Activated CD4-positive, alpha-beta T cell treated with anti-CD3 and anti-CD28 coated beads for 36 hours (primary cell): ENCODE results near the gene CIAO1. TPM values are rescaled to one million over a fixed set of nuclear protein-coding genes. Genes with fewer than 3 reads are reported as not detected.

ENCODE experiments used
- ATAC-seq: fragments of 200-7000 bp; cut with Tn5 transposase; one replicate; pipeline ENCODE4 v1.10.0; 2021; ENCODE audit warnings: mild to moderate bottlenecking, moderate library complexity
- CTCF ChIA-PET: fragments of 350-600 bp; sonication (Branson Sonifier 250); formaldehyde crosslinking; loops from one replicate; lab custom pipeline; 2021; ENCODE audit warnings: antibody characterized with exemption; lab: Charles Lee
- POLR2A ChIA-PET: fragments of 350-600 bp; sonication (Branson Sonifier 250); formaldehyde crosslinking; loops from one replicate; lab custom pipeline; 2021; ENCODE audit warnings: antibody characterized with exemption, inconsistent platforms; lab: Charles Lee
- DNase-seq: peaks from one replicate; pipeline ENCODE4 v3.0.0-alpha.2; 2020
- H3K27ac Mint-ChIP-seq: one replicate; pipeline ENCODE4 v1.8.0; 2021; ENCODE audit warnings: mixed read lengths
- H3K27me3 Mint-ChIP-seq: one replicate; pipeline ENCODE4 v1.8.0; 2021; ENCODE audit warnings: mixed read lengths
- H3K36me3 Mint-ChIP-seq: one replicate; pipeline ENCODE4 v1.8.0; 2021; ENCODE audit warnings: low read depth, mixed read lengths
- H3K4me1 Mint-ChIP-seq: one replicate; pipeline ENCODE4 v1.8.0; 2021; ENCODE audit warnings: mixed read lengths
- H3K4me3 Mint-ChIP-seq: one replicate; pipeline ENCODE4 v1.8.0; 2021; ENCODE audit warnings: mild to moderate bottlenecking, moderate library complexity, mixed read lengths
- H3K9me3 Mint-ChIP-seq: one replicate; pipeline ENCODE4 v1.8.0; 2021; ENCODE audit warnings: low read depth, mixed read lengths
- intact Hi-C, 2 experiments: fragments of 100-400 bp; cut with DNase I in 1 of 2; cut with micrococcal nuclease in 1 of 2; formaldehyde crosslinking; loops; one replicate each; pipeline versions ENCODE4 v1.14.2 to v1.15.1; 2022 to 2024; cut with DNase I, micrococcal nuclease
- total RNA-seq, 2 experiments: library from RNA; stranded (reverse); gene quantifications; one replicate each; pipeline ENCODE4 v1.2.3, GENCODE V29; 2021

Gene CIAO1
- total RNA-seq, 2 experiments from 2014 or later: 72.1 to 77.6 TPM

DNA sequence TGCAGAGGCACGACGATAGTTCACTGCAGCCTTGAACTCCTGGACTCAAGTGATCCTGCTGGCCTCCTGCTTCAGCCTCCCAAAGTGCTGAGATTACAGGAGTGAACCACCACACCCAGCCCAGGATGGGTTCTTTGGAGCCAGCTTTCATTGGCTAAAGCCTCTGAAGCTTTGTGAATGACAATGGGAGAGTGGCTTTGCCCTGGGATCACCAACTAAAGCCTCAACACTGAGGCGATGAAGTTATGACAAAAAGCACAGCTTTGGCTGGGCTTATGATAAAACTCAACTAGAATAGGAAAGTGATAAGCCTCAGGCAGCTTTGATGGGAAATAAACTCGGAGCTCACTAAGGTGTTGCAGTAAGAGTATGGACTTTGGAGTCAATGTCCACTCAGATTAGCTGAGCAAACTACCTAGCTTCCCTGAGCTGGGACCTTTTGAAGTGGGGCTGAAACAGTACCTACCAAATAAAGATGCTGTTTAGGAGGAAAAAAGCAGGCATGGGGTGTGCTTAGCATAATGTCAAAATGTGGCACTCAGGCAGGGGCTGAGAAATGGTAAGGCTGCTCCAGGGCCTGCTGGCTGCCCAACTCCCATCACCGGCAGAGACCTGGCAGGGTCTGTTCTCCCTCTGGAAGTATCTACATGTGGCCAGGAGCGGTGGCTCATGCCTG lies 4.6 kb upstream of the CIAO1 start:
- Mint-ChIP-seq H3K27ac (no peak overlapping the region), H3K4me3 (no peak overlapping the region), H3K9me3 (no peaks in the 10 kb centered on the region), H3K36me3 (peaks cover 23% of the 10 kb centered on the region), H3K27me3 (no peaks in the 10 kb centered on the region), H3K4me1 (peaks cover 78% of the 10 kb centered on the region)
- no peak for DNase-seq
- intact Hi-C loops: loop anchor here in 1 of 2 experiments (10.0 kb wide), 1 partner anchor 1403 kb away; the partner anchor contains the start of genes ACTR1B and C2orf92
- no peak for ATAC-seq
- CTCF ChIA-PET: interaction anchor here (0.6 to 0.9 kb wide), 2 partner anchors 35 to 153 kb away, joined by 3 read pairs; no protein-coding TSS in a partner anchor
- POLR2A ChIA-PET: no interaction called here

DNA sequence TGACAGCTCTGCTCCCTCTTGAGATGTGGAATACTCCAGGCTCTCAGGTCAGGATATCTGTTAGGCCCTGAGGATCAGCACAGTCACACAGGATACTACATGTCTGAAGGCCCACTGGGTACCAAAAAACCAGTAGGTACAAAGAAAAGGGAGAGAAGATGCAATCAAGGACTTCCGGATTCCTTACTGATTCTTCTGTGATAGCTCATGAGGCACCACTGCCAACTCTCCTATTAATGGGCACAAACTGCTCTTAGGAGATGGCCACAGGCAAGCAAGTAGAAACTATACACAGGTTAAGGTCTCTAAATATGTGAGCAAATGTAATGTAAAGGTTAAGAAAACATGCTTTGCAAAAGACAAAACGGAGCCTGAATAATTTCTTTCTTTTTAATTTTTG lies 3.7 kb upstream of the CIAO1 start:
- intact Hi-C loops: loop anchor here in 1 of 2 experiments (10.0 kb wide), 1 partner anchor 1402 kb away; the partner anchor contains the start of genes ACTR1B and C2orf92
- Mint-ChIP-seq H3K27ac (peak overlapping the region; percentile 24), H3K27me3 (no peaks in the 10 kb centered on the region), H3K9me3 (no peaks in the 10 kb centered on the region), H3K4me3 (no peak overlapping the region), H3K4me1 (peaks cover 77% of the 10 kb centered on the region), H3K36me3 (peaks cover 24% of the 10 kb centered on the region)
- ATAC-seq (no peak), DNase-seq (no peak)
- CTCF ChIA-PET: interaction anchor here (0.6 to 1.4 kb wide), 4 partner anchors 17 to 247 kb away, joined by 3 read pairs; no protein-coding TSS in a partner anchor
- POLR2A ChIA-PET: no interaction called here

DNA sequence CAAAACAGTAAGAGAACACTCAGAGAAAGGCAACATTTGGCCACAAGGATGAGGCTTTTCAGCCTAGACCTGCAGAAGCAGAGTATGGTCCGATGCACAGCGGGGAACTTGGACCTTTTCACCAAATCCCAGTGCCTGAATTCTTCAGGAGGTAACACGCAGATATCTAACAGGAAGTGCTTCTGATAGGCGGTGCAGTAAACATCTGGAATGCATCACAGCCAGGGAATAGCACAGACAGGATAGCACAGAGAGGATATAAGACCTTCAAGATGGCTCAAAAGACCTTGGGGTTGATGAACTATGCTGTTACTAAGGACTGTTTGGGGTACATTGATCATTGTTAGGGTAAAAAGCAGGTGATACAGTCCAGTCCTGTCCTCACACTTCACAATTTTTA lies 1.9 kb upstream of the CIAO1 start:
- intact Hi-C loops: loop anchor here in 1 of 2 experiments (10.0 kb wide), 1 partner anchor 1401 kb away; the partner anchor contains the start of genes ACTR1B and C2orf92
- POLR2A ChIA-PET: interaction anchor here (0.9 kb wide), 1 partner anchor 57 kb away, joined by 3 read pairs; no protein-coding TSS in a partner anchor
- no peak for DNase-seq
- H3K9me3 Mint-ChIP-seq: no peaks in the 10 kb centered on the region
- no peak for ATAC-seq
- CTCF ChIA-PET: interaction anchor here (0.7 to 1.9 kb wide), 7 partner anchors 8 to 271 kb away, joined by 3 to 12 read pairs (median 3); partner anchors contain the start of genes ASTL and STARD7
- H3K36me3 Mint-ChIP-seq: peaks cover 37% of the 10 kb centered on the region
- H3K27ac Mint-ChIP-seq: no peak overlapping the region
- H3K4me3 Mint-ChIP-seq: peak overlapping the region; percentile 99
- peaks cover 76% of the 10 kb centered on the region for H3K4me1 Mint-ChIP-seq
- no peaks in the 10 kb centered on the region for H3K27me3 Mint-ChIP-seq

DNA sequence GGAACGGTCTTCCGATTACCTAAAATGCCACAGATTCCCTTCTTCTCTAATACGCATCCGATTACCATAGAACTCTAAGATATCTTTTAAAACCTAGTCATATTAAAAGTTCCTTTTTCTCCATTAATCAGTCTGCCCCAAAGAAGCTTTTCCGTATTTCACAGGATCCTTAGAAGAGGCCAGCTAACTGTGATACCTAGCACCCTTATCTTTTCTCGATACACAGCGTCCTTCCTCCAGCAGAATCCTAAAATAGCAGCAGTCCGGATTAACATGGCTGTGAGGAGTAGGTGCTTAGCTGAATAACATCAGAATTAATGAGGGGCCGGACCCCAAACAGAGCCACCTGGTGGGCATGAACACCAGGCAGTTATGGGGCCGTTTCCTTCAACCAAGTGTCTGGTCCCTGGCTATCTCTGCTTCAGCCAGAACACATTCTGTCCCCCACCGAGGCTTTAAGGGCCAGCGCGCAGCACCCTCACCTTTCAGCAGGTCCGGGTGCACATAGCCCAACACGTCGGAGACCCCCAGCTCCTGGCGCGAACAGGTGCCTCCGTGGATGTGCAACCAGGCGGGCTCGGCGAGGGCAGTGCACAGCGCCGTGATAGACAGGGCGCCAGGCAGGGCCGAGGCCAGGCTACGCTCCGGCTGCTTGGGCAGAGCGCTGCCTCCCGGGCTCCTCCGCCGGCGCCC lies 1.2 kb upstream of the CIAO1 start:
- intact Hi-C loops: loop anchor here (5.0 to 10.0 kb wide), 5 partner anchors 77 to 1400 kb away; partner anchors contain the start of genes ACTR1B (in 1 of the 2), ADRA2B (in 1 of the 2), ANKRD36C (in 1 of the 2) and C2orf92 (in 1 of the 2)
- peak; percentile 0 for ATAC-seq
- Mint-ChIP-seq H3K36me3 (peaks cover 40% of the 10 kb centered on the region), H3K27me3 (no peaks in the 10 kb centered on the region), H3K4me1 (peaks cover 69% of the 10 kb centered on the region), H3K27ac (peak overlapping the region; percentile 61), H3K4me3 (peak overlapping the region; percentile 99), H3K9me3 (no peaks in the 10 kb centered on the region)
- POLR2A ChIA-PET: interaction anchor here (0.9 kb wide), 1 partner anchor 58 kb away, joined by 3 read pairs; no protein-coding TSS in a partner anchor
- peak; percentile 52 for DNase-seq
- CTCF ChIA-PET: interaction anchor here (0.7 to 1.9 kb wide), 4 partner anchors 9 to 59 kb away, joined by 3 to 12 read pairs (median 3); partner anchors contain the start of gene STARD7

DNA sequence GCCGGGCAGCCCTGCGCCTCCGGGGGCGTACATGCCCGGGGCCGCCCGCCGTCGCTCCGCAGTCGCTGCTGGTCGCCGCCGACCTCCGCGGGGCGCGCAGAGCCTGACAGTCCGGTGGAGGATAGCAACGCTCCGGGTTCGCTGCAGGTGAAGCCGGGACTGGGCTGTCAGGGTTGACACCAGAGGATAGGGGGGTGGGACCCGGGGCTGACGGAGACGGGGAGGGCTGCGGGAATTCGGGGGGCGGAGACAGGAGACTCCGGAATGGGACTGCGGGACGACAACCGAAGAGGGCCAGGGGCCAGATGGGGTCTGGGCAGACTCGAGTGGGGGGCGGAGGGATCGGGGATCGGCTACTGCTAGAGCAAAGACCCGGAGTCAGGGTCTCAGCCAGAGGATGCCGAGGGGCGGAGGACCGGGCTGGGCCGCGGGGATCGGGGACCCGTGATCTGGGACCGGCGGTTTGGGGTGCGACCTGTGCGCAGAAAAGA lies 631 bp upstream of the CIAO1 start:
- ATAC-seq: peak; percentile 7
- peak overlapping the region; percentile 99 for H3K4me3 Mint-ChIP-seq
- POLR2A ChIA-PET: no interaction called here
- DNase-seq: peak; percentile 58
- peaks cover 39% of the 10 kb centered on the region for H3K36me3 Mint-ChIP-seq
- CTCF ChIA-PET: interaction anchor here (1.9 kb wide), 1 partner anchor 10 kb away, joined by 12 read pairs; no protein-coding TSS in a partner anchor
- no peaks in the 10 kb centered on the region for H3K9me3 Mint-ChIP-seq
- no peak overlapping the region for H3K27ac Mint-ChIP-seq
- intact Hi-C loops: loop anchor here (5.0 to 10.0 kb wide), 5 partner anchors 77 to 1399 kb away; partner anchors contain the start of genes ACTR1B (in 1 of the 2), ADRA2B (in 1 of the 2), ANKRD36C (in 1 of the 2) and C2orf92 (in 1 of the 2)
- peaks cover 63% of the 10 kb centered on the region for H3K4me1 Mint-ChIP-seq
- no peaks in the 10 kb centered on the region for H3K27me3 Mint-ChIP-seq

DNA sequence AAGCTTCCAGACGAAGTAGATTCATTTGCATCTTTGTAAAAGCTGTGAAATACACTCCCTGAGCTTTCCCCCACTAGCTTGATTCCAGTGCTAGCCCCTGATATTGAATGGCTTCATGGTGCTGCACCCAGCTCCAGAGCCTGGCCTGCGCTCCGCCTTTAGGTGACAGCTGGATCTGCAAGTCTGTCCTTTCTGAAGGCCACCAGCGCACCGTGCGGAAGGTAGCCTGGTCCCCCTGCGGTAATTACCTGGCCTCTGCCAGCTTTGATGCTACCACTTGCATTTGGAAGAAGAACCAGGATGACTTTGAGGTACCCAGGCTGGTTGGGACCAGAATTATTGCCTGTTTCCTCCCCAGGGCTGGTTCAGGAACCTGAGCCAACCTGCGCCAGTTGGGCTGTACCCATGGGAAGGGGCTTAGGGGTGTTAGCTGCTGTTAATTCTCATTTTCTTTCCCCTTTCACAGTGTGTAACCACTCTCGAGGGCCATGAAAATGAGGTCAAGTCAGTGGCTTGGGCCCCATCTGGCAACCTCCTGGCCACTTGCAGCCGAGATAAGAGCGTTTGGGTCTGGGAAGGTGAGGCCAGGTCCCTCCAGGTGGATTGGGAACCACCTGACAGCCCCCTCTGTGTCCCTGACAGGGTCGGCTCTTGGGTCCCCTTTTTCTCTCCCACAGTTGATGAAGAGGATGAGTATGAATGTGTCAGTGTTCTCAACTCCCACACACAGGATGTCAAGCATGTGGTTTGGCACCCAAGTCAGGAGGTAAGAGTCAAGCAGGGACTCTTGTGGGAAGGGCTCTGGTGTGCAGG lies 1.3 kb downstream of the CIAO1 start:
- DNase-seq (peak; percentile 78), ATAC-seq (peak; percentile 33)
- peaks cover 39% of the 10 kb centered on the region for H3K36me3 Mint-ChIP-seq
- no peaks in the 10 kb centered on the region for H3K9me3 Mint-ChIP-seq
- intact Hi-C loops: loop anchor here (2.0 to 10.0 kb wide), 9 partner anchors 57 to 1397 kb away; partner anchors contain the start of genes ACTR1B (in 1 of the 2), ADRA2B (in 1 of the 2), ANKRD36C (in 1 of the 2) and C2orf92 (in 1 of the 2)
- peak overlapping the region; percentile 99 for H3K4me3 Mint-ChIP-seq
- H3K27ac Mint-ChIP-seq: peak overlapping the region; percentile 92
- no peaks in the 10 kb centered on the region for H3K27me3 Mint-ChIP-seq
- POLR2A ChIA-PET: interaction anchor here (0.5 to 1.2 kb wide), 6 partner anchors 25 to 269 kb away, joined by 3 to 7 read pairs (median 4); partner anchors contain the start of gene ARID5A
- peaks cover 45% of the 10 kb centered on the region for H3K4me1 Mint-ChIP-seq
- CTCF ChIA-PET: interaction anchor here (0.6 to 1.9 kb wide), 12 partner anchors 16 to 275 kb away, joined by 3 to 10 read pairs (median 5); partner anchors contain the start of genes ASTL and STARD7

DNA sequence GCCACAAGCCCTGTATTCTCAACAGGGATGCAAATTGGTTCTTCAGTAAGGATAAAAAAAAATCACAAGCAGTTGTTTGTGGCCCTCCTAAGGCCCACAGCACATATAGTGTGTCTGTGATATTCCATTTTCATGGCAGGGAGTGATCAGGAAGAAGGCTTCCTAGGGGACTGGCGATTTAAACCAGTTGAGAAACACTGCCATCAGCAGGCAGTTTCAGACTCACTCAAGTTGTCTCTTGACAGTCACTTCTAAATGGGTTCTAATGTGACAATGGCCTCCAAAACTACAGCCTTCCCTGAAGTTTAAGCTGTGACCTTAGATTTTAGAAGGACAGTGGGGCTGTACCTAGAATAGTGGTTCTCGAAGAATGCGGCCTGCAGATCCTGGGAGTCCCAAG lies 6.0 kb downstream of the CIAO1 start:
- intact Hi-C loops: loop anchor here in 1 of 2 experiments (2.0 kb wide), 1 partner anchor 17 kb away; no protein-coding TSS in a partner anchor
- Mint-ChIP-seq H3K9me3 (no peaks in the 10 kb centered on the region), H3K27me3 (no peaks in the 10 kb centered on the region), H3K27ac (no peak overlapping the region), H3K36me3 (peaks cover 58% of the 10 kb centered on the region), H3K4me1 (peaks cover 20% of the 10 kb centered on the region), H3K4me3 (no peak overlapping the region)
- ChIA-PET POLR2A (no interaction called here), CTCF (interaction anchor here (0.6 to 1.0 kb wide), 5 partner anchors 29 to 198 kb away, joined by 3 read pairs; partner anchors contain the start of gene STARD7)
- ATAC-seq (no peak), DNase-seq (no peak)

DNA sequence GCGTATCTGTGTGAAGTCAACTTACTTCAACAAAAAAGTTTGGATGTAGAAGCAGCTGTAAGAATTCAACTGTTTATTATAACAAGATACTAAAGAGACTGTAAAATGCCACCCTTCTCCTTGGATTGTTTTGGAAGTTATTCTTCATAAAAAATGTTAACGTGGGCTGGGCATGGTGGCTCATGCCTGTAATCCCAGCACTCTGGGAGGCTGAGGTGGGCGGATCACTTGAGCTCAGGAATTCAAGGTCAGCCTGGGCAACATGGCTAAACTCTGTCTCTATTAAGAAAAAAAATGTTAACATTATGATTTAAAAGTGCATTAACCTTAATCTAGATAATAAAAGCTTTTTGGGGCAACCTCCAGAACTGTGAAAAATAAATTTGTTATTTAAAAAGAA lies 7.7 kb downstream of the CIAO1 start:
- H3K9me3 Mint-ChIP-seq: no peaks in the 10 kb centered on the region
- H3K27me3 Mint-ChIP-seq: no peaks in the 10 kb centered on the region
- H3K27ac Mint-ChIP-seq: no peak overlapping the region
- peaks cover 3% of the 10 kb centered on the region for H3K4me1 Mint-ChIP-seq
- DNase-seq: no peak
- no peak overlapping the region for H3K4me3 Mint-ChIP-seq
- no peak for ATAC-seq
- CTCF ChIA-PET: interaction anchor here (1.0 to 1.7 kb wide), 2 partner anchors 19 to 24 kb away, joined by 3 read pairs; no protein-coding TSS in a partner anchor
- POLR2A ChIA-PET: interaction anchor here (0.7 kb wide), 1 partner anchor 23 kb away, joined by 3 read pairs; no protein-coding TSS in a partner anchor
- intact Hi-C loops: loop anchor here in 1 of 2 experiments (2.0 kb wide), 1 partner anchor 15 kb away; no protein-coding TSS in a partner anchor
- peaks cover 59% of the 10 kb centered on the region for H3K36me3 Mint-ChIP-seq

DNA sequence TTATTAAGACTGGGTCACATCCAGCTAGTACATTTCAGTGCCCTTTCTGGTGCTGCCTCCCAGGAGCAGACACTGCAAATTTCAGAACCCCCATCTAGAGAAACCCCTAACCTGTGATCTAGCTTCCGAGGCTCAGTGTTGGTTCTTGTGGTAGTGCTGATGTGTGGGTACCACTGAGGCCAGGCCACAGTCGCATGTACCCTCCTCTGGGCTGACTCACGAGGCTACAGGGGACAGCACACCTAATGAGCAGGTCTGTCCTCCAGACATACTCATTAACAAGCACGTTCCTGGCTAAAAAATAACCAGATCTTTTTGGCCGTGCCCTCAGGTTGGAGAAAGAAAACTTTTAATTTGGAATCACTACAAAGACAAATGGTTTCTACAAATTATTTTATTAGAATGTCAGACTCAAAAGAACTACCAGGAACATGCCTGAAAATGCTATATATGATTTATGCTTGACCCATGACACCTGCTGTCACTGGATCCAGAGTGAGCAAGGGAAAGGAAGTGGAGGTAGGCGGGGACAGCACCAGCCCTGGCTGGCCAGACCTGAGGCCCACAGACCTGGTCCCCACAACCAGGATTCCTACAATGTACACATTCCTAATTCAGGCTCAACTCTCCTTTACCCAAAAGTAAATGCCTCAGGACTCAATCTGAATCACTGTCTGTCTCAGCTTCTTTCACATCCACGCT lies 8.5 kb downstream of the CIAO1 start:
- Mint-ChIP-seq H3K9me3 (no peaks in the 10 kb centered on the region), H3K36me3 (peaks cover 60% of the 10 kb centered on the region), H3K27me3 (no peaks in the 10 kb centered on the region), H3K4me1 (no peaks in the 10 kb centered on the region), H3K4me3 (no peak overlapping the region), H3K27ac (peak overlapping the region; percentile 26)
- ATAC-seq (no peak), DNase-seq (no peak)
- CTCF ChIA-PET: interaction anchor here (0.5 to 1.7 kb wide), 3 partner anchors 20 to 457 kb away, joined by 3 read pairs; no protein-coding TSS in a partner anchor
- intact Hi-C loops: no loop called here
- POLR2A ChIA-PET: no interaction called here
